ENCODE results near the gene ANAPC13.

The ANAPC13 gene

DNA sequence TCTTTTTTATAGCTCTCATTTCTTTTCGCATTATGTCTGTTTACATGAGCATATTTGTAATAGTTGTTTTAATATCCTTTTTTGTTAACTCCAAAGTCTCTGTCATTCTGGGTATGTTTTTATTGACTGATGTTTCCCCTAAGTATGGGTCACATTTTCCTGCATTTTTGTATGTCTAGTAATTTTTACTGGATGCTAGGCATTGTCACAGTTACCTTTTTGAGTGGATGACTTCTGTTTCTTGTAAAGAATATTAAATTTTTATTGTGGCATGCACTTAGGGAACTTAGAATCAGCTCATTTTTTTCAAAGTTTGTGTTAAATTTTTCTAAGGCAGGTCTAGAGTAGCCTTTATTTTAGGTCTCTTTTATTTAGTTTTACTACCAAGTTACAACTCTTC is 40.7 kb downstream of the ANAPC13 start:
- no peak for DNase-seq (ENCODE audit: low read depth)
- TF ChIP-seq, protein P1, sequence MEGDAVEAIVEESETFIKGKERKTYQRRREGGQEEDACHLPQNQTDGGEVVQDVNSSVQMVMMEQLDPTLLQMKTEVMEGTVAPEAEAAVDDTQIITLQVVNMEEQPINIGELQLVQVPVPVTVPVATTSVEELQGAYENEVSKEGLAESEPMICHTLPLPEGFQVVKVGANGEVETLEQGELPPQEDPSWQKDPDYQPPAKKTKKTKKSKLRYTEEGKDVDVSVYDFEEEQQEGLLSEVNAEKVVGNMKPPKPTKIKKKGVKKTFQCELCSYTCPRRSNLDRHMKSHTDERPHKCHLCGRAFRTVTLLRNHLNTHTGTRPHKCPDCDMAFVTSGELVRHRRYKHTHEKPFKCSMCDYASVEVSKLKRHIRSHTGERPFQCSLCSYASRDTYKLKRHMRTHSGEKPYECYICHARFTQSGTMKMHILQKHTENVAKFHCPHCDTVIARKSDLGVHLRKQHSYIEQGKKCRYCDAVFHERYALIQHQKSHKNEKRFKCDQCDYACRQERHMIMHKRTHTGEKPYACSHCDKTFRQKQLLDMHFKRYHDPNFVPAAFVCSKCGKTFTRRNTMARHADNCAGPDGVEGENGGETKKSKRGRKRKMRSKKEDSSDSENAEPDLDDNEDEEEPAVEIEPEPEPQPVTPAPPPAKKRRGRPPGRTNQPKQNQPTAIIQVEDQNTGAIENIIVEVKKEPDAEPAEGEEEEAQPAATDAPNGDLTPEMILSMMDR (IDR thresholded peaks at IDR 0.05; ENCODE audit: low read depth, low read length) = no peak
- TF ChIP-seq MYC (IDR thresholded peaks at IDR 0.05; ENCODE audit: low read depth, low read length) (no peak), POLR2A (IDR thresholded peaks at IDR 0.05; ENCODE audit: extremely low read depth, insufficient read length) (no peak)
- TF ChIP-seq, protein P2, sequence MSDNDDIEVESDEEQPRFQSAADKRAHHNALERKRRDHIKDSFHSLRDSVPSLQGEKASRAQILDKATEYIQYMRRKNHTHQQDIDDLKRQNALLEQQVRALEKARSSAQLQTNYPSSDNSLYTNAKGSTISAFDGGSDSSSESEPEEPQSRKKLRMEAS (IDR thresholded peaks at IDR 0.05; ENCODE audit: low read depth, low read length) = no peak
- H3K4me3 ChIP-seq (ENCODE audit: low read depth, low read length) = no peak overlapping the region

DNA sequence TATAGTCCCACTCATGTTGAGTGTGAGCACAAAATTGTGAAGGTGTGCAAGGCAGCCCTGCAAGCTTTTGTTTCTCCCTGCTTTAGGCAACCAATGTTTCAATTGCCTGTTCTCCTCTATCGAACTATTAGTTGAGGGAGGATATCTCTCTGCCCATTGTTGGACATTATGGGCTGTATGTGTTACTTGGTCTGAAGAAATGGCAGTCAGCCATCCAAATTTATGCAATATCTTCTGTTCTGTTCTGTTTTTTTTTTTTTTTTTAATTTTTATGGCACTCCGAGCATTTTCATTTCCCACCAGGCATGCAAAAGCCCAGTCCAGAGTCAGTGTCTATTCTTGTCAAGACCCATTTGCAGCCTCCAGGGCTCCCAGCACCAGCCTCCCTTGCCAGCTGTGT is 44.0 kb downstream of the ANAPC13 start:
- no peak for DNase-seq (ENCODE audit: low read depth)
- no peak for TF ChIP-seq MYC (IDR thresholded peaks at IDR 0.05; ENCODE audit: low read depth, low read length)
- TF ChIP-seq, protein P2 (IDR thresholded peaks at IDR 0.05; ENCODE audit: low read depth, low read length) = no peak
- TF ChIP-seq, protein P1 (IDR thresholded peaks at IDR 0.05; ENCODE audit: low read depth, low read length) = no peak
- TF ChIP-seq POLR2A (IDR thresholded peaks at IDR 0.05; ENCODE audit: extremely low read depth, insufficient read length) = no peak
- no peak overlapping the region for H3K4me3 ChIP-seq (ENCODE audit: low read depth, low read length)

DNA sequence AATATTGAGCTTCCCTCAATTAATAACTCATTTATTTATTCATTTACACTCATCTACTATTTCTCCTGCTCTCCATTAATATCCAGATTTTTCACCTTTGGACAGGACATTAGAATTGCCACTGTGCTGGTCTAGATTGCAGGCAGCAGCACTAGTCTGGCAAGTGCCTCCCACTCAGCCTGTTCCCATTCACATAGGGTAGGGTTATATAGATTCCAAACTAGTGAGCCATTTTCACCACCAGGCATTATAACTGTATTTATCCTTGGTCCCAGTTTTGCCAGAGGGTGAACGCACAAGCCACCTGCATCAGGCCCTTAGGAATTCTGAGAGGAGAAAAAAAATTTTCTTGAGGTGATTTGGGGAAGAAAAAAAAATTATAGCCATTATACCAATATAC is 44.5 kb downstream of the ANAPC13 start:
- TF ChIP-seq, protein P1 (IDR thresholded peaks at IDR 0.05; ENCODE audit: low read depth, low read length) = no peak
- TF ChIP-seq POLR2A (IDR thresholded peaks at IDR 0.05; ENCODE audit: extremely low read depth, insufficient read length) (no peak), MYC (IDR thresholded peaks at IDR 0.05; ENCODE audit: low read depth, low read length) (no peak)
- TF ChIP-seq, protein P2 (IDR thresholded peaks at IDR 0.05; ENCODE audit: low read depth, low read length) = no peak
- DNase-seq (ENCODE audit: low read depth) = no peak
- no peak overlapping the region for H3K4me3 ChIP-seq (ENCODE audit: low read depth, low read length)

DNA sequence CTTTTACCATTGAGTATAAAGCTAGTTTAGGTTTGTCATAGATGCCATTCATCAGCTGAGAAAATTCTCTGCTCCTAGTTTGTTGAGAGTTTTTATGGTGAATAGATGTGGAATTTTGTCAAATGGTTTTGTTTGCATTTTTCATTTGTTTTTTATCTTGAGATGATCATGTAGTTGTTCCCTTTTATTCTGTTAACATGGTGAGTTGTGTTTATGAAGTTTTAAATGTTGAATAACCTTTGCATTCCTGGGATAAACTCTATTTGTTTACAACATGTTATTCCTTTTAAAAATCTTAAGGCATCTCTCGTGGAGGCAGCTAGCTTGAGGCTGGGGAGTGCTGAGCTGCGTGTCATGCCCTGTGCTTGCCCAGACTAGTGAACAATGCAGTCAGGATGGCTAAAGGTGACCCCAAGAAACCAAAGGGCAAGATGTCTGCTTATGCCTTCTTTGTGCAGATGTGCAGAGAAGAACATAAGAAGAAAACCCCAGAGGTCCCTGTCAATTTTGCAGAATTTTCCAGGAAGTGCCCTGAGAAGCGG is 48.5 kb downstream of the ANAPC13 start:
- H3K4me3 ChIP-seq (ENCODE audit: low read depth, low read length) = no peak overlapping the region
- DNase-seq (ENCODE audit: low read depth) = no peak
- TF ChIP-seq, protein P2 (IDR thresholded peaks at IDR 0.05; ENCODE audit: low read depth, low read length) = no peak
- TF ChIP-seq MYC (IDR thresholded peaks at IDR 0.05; ENCODE audit: low read depth, low read length) (no peak), POLR2A (IDR thresholded peaks at IDR 0.05; ENCODE audit: extremely low read depth, insufficient read length) (no peak)
- TF ChIP-seq, protein P1 (IDR thresholded peaks at IDR 0.05; ENCODE audit: low read depth, low read length) = no peak

DNA sequence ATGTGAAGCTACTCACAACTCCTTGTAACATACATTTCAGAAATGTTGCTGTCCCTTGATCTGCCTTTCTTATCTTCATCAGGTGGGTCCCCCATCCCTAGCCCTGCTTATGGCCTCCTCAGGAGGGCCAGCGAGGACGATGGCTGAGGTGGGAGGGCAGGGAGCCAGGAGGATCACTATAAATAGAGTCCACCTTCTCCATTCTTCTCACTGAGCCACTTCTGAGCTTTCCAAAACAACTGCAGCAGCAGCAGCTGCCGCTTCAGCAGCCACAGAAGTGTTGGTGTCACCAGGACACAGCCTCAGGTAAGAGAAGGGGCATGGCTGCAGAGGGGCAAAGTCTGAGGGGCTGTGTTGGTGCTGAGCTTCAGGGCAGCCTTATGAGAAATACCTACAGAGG is 53.5 kb downstream of the ANAPC13 start:
- TF ChIP-seq, protein P2 (IDR thresholded peaks at IDR 0.05; ENCODE audit: low read depth, low read length) = no peak
- H3K4me3 ChIP-seq (ENCODE audit: low read depth, low read length) = no peak overlapping the region
- no peak for DNase-seq (ENCODE audit: low read depth)

DNA sequence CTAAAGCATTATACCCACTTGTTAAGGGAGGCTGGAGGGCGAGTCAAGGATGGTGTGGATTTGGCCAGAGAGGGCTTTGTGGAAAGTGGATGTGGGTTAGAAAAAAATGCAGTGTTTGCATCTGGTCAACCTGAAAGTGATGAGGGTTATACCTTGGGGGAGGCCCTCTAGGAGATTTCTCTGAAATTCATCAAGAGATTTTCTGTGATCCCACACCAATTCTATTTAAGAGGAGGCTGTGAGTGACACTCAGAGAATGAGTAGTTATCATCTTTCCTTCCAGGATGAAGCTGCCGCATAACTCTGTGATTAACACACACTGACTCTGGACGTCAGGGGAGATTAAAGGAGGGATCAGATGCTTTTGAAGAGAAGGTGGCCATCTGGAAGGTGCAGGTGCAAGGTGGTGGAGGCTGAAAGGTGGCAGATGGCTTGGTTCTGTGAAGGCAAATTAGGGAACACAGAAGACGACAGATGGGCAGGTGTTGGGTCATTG is 54.8 kb downstream of the ANAPC13 start:
- no peak overlapping the region for H3K4me3 ChIP-seq (ENCODE audit: low read depth, low read length)
- TF ChIP-seq MYC (IDR thresholded peaks at IDR 0.05; ENCODE audit: low read depth, low read length) = no peak
- TF ChIP-seq, protein P1 (IDR thresholded peaks at IDR 0.05; ENCODE audit: low read depth, low read length) = no peak
- TF ChIP-seq, protein P2 (IDR thresholded peaks at IDR 0.05; ENCODE audit: low read depth, low read length) = no peak
- no peak for TF ChIP-seq POLR2A (IDR thresholded peaks at IDR 0.05; ENCODE audit: extremely low read depth, insufficient read length)
- no peak for DNase-seq (ENCODE audit: low read depth)

All from NB4 (cell line).